HCT116 (cell line): ENCODE results near the gene B4GALNT3. TPM values are rescaled to one million over a fixed set of nuclear protein-coding genes. Genes with fewer than 3 reads are reported as not detected.

Source experiments
- ATAC-seq: fragments of 200-7000 bp; cut with Tn5 transposase; 2 replicates; pipeline ENCODE4 v1.9.1; 2020; ENCODE audit warnings: mild to moderate bottlenecking, moderate library complexity
- BruUV-seq: library from RNA; stranded (reverse); fragments of 400-500 nt; replicated peaks from 2 replicates; lab custom pipeline; 2021; lab: Mats Ljungman, UMichigan
- CTCF ChIA-PET: fragments of 300-600 bp; sonication (Branson Sonifier 250); formaldehyde crosslinking; loops from one replicate; lab custom pipeline; 2021; ENCODE audit warnings: antibody characterized with exemption; lab: Charles Lee
- POLR2A ChIA-PET: fragments of 300-600, 350-600 bp; sonication (Branson Sonifier 250); formaldehyde crosslinking; loops from one replicate; lab custom pipeline; 2021; ENCODE audit warnings: antibody characterized with exemption; lab: Charles Lee
- RAD21 ChIA-PET, 2 experiments: fragments of 300-600 bp; sonication (Branson Sonifier 250); formaldehyde crosslinking; loops; one replicate each; lab custom pipeline; 2023; ENCODE audit warnings: low total read pairs in 2 of 2; ENCODE audit not compliant: uncharacterized antibody in 2 of 2, unreplicated experiment in 2 of 2, low non-redundant PET in 1 of 2; lab: Charles Lee
- DNase-seq: peaks from one replicate; pipeline ENCODE4 v3.0.0-alpha.2; 2010; ENCODE audit warnings: low read depth, low spot score
- H2AFZ ChIP-seq: fragments of 200-600 bp; shearing (Covaris generic), sonication (generic); 2 replicates; pipeline ENCODE4 v1.6.1; 2017; ENCODE audit warnings: low read depth, mixed run types, mixed read lengths, antibody characterized with exemption, low read length; ENCODE audit not compliant: poor library complexity, severe bottlenecking
- H3K27ac ChIP-seq: 2 replicates; pipeline ENCODE4 v1.5.1; 2012; ENCODE audit warnings: low read depth, low read length
- H3K27me3 ChIP-seq: fragments of 200-600 bp; sonication (generic); 2 replicates; pipeline ENCODE4 v1.6.1; 2016; ENCODE audit warnings: mixed run types, low read length, mixed read lengths; ENCODE audit not compliant: insufficient read depth
- H3K36me3 ChIP-seq, 2 experiments: fragments of 200-500 bp in 1 of 2; fragments of 200-600 bp in 1 of 2; sonication (Bioruptor generic) in 1 of 2; sonication (generic) in 1 of 2; 2 replicates each; pipeline versions ENCODE4 v1.5.1 to v1.6.1; 2014 to 2016; ENCODE audit warnings: low read length in 2 of 2, inconsistent platforms in 1 of 2, mixed read lengths in 1 of 2, mixed run types in 1 of 2; ENCODE audit not compliant: insufficient read depth in 2 of 2, control insufficient read depth in 1 of 2
- H3K4me1 ChIP-seq, 2 experiments: fragments of 200-600 bp in 1 of 2; sonication (generic) in 1 of 2; 2 replicates each; pipeline versions ENCODE4 v1.5.1 to v1.6.1; 2012 to 2017; ENCODE audit warnings: low read length in 2 of 2, inconsistent platforms in 1 of 2, mild to moderate bottlenecking in 1 of 2, mixed read lengths in 1 of 2, mixed run types in 1 of 2, moderate library complexity in 1 of 2; ENCODE audit not compliant: insufficient read depth in 2 of 2, control insufficient read depth in 1 of 2
- H3K4me2 ChIP-seq: fragments of 200-600 bp; sonication (generic); 2 replicates; pipeline ENCODE4 v1.6.1; 2017; ENCODE audit warnings: mixed run types, low read length, mixed read lengths
- H3K4me3 ChIP-seq, 2 experiments: fragments of 200-600 bp in 1 of 2; sonication (generic) in 1 of 2; replicated peaks in 1 of 2; 2 replicates each; pipeline ENCODE4 v1.5.1; 2011 to 2016; ENCODE audit warnings: low read length in 2 of 2, control low read depth in 1 of 2, low read depth in 1 of 2, mild to moderate bottlenecking in 1 of 2, mixed read lengths in 1 of 2, mixed run types in 1 of 2
- H3K79me2 ChIP-seq: fragments of 200-600 bp; sonication (generic); 2 replicates; pipeline ENCODE4 v1.6.1; 2017; ENCODE audit warnings: mild to moderate bottlenecking, mixed run types, low read length, moderate library complexity, mixed read lengths; ENCODE audit not compliant: insufficient read depth
- H3K9ac ChIP-seq: fragments of 200-600 bp; sonication (generic); 2 replicates; pipeline ENCODE4 v1.6.1; 2016; ENCODE audit warnings: low read length, mixed read lengths
- H3K9me2 ChIP-seq: fragments of 200-600 bp; sonication (generic), shearing (Covaris generic); 2 replicates; pipeline ENCODE4 v1.6.1; 2017; ENCODE audit warnings: mixed run types, mild to moderate bottlenecking, moderate library complexity; ENCODE audit not compliant: insufficient read depth
- H3K9me3 ChIP-seq, 2 experiments: fragments of 200-500 bp in 1 of 2; fragments of 200-600 bp in 1 of 2; sonication (Bioruptor generic) in 1 of 2; sonication (generic) in 1 of 2; 2 replicates each; pipeline ENCODE4 v1.6.1; 2014 to 2017; ENCODE audit warnings: low read length in 2 of 2, mixed read lengths in 2 of 2, inconsistent platforms in 1 of 2, low read depth in 1 of 2, mild to moderate bottlenecking in 1 of 2, mixed run types in 1 of 2, moderate library complexity in 1 of 2; ENCODE audit not compliant: control insufficient read depth in 1 of 2, insufficient read depth in 1 of 2
- H4K20me1 ChIP-seq: fragments of 200-600 bp; sonication (generic), shearing (Covaris generic); 2 replicates; pipeline ENCODE4 v1.6.1; 2017; ENCODE audit warnings: mixed run types, mild to moderate bottlenecking, moderate library complexity; ENCODE audit not compliant: insufficient read depth
- EGR1 ChIP-seq: IDR thresholded peaks from 2 replicates; pipeline ENCODE4 v1.6.1; 2012; ENCODE audit warnings: low read depth
- POLR2AphosphoS5 ChIP-seq: IDR thresholded peaks from 2 replicates; pipeline ENCODE4 v1.6.1; 2011; ENCODE audit warnings: mild to moderate bottlenecking, low read depth, low read length, moderate library complexity
- RAD21 ChIP-seq: IDR thresholded peaks from 2 replicates; pipeline ENCODE4 v1.6.1; 2012; ENCODE audit warnings: low read depth, mild to moderate bottlenecking
- SP1 ChIP-seq: IDR thresholded peaks from 2 replicates; pipeline ENCODE4 v1.6.1; 2012; ENCODE audit warnings: low read depth
- intact Hi-C: fragments of 100-400 bp; cut with micrococcal nuclease; formaldehyde crosslinking; loops from 2 replicates; pipeline ENCODE4 v1.10.0; 2022
- total RNA-seq: library from RNA; stranded (reverse); gene quantifications from one replicate; pipeline ENCODE4 v1.2.1, GENCODE V29; 2021; ENCODE audit not compliant: unreplicated experiment
- TF ChIP-seq, protein P1 (sequence below): IDR thresholded peaks from 2 replicates; pipeline ENCODE4 v1.6.1; 2012; ENCODE audit warnings: low read depth
- TF ChIP-seq, protein P2 (sequence below): IDR thresholded peaks from 2 replicates; pipeline ENCODE4 v1.6.1; 2011; ENCODE audit warnings: mild to moderate bottlenecking, low read length, moderate library complexity; ENCODE audit not compliant: insufficient replicate concordance; ENCODE audit errors: extremely low read depth
- TF ChIP-seq, protein P3 (sequence below), 3 experiments: fragments of 200-600 bp in 1 of 3; sonication (generic) in 1 of 3; IDR thresholded peaks in 2 of 3; conservative IDR thresholded peaks in 1 of 3; 2 replicates each; pipeline ENCODE4 v1.5.1; 2012 to 2017; ENCODE audit warnings: low read depth in 2 of 3, low read length in 2 of 3, antibody characterized with exemption in 1 of 3, borderline replicate concordance in 1 of 3, control low read depth in 1 of 3, mild to moderate bottlenecking in 1 of 3, mixed read lengths in 1 of 3, mixed run types in 1 of 3, moderate library complexity in 1 of 3; ENCODE audit not compliant: insufficient read depth in 1 of 3
- TF ChIP-seq, protein P4 (sequence below): IDR thresholded peaks from 2 replicates; pipeline ENCODE4 v1.6.1; 2012

The B4GALNT3 gene
- total RNA-seq, 1 experiment from 2014 or later, result 18.2 TPM

DNA sequence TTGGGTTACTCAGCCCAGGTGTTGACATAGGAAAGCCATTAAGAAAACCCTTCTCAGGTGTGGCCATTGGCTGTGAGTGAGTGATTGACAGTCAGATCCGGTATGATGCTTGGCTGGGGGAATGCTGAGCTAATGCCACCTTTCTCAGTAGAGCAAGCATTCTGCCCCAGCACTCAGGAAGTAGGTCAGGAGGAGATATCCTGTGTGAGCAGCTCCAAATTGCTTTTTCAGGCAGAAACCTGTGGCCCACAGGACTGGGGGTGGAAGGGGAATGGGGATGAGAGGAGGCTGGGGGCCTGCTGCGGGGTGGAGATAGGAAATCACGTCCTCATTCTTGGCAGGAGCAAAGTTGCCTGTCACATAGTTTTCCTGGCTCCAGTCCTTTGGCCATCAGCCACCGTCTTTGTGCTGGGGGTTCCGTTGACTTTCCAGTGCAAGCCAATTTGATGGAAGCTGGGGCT lies 147.8 kb downstream of the B4GALNT3 start:
- Histone ChIP-seq H3K27ac (no peak overlapping the region), H3K4me1 (peaks cover 0 to 8% of the 10 kb centered on the region in 2 experiments; a peak in 2 of 4 replicates), H3K9ac (no peak overlapping the region), H3K27me3 (no peaks in the 10 kb centered on the region), H3K79me2 (no peaks in the 10 kb centered on the region), H3K4me3 (no peak overlapping the region), H2AFZ (no peak overlapping the region), H3K9me3 (no peaks in the 10 kb centered on the region), H3K9me2 (no peaks in the 10 kb centered on the region), H3K4me2 (no peak overlapping the region), H3K36me3 (no peaks in the 10 kb centered on the region), H4K20me1 (no peaks in the 10 kb centered on the region)
- ChIA-PET CTCF (no interaction called here), RAD21 (no interaction called here), POLR2A (no interaction called here)
- TF ChIP-seq, protein P1, sequence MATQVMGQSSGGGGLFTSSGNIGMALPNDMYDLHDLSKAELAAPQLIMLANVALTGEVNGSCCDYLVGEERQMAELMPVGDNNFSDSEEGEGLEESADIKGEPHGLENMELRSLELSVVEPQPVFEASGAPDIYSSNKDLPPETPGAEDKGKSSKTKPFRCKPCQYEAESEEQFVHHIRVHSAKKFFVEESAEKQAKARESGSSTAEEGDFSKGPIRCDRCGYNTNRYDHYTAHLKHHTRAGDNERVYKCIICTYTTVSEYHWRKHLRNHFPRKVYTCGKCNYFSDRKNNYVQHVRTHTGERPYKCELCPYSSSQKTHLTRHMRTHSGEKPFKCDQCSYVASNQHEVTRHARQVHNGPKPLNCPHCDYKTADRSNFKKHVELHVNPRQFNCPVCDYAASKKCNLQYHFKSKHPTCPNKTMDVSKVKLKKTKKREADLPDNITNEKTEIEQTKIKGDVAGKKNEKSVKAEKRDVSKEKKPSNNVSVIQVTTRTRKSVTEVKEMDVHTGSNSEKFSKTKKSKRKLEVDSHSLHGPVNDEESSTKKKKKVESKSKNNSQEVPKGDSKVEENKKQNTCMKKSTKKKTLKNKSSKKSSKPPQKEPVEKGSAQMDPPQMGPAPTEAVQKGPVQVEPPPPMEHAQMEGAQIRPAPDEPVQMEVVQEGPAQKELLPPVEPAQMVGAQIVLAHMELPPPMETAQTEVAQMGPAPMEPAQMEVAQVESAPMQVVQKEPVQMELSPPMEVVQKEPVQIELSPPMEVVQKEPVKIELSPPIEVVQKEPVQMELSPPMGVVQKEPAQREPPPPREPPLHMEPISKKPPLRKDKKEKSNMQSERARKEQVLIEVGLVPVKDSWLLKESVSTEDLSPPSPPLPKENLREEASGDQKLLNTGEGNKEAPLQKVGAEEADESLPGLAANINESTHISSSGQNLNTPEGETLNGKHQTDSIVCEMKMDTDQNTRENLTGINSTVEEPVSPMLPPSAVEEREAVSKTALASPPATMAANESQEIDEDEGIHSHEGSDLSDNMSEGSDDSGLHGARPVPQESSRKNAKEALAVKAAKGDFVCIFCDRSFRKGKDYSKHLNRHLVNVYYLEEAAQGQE, result no peak
- TF ChIP-seq SP1, result no peak
- no peak for TF ChIP-seq POLR2AphosphoS5
- TF ChIP-seq, protein P2, sequence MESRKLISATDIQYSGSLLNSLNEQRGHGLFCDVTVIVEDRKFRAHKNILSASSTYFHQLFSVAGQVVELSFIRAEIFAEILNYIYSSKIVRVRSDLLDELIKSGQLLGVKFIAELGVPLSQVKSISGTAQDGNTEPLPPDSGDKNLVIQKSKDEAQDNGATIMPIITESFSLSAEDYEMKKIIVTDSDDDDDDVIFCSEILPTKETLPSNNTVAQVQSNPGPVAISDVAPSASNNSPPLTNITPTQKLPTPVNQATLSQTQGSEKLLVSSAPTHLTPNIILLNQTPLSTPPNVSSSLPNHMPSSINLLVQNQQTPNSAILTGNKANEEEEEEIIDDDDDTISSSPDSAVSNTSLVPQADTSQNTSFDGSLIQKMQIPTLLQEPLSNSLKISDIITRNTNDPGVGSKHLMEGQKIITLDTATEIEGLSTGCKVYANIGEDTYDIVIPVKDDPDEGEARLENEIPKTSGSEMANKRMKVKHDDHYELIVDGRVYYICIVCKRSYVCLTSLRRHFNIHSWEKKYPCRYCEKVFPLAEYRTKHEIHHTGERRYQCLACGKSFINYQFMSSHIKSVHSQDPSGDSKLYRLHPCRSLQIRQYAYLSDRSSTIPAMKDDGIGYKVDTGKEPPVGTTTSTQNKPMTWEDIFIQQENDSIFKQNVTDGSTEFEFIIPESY, result no peak
- TF ChIP-seq, protein P3, sequence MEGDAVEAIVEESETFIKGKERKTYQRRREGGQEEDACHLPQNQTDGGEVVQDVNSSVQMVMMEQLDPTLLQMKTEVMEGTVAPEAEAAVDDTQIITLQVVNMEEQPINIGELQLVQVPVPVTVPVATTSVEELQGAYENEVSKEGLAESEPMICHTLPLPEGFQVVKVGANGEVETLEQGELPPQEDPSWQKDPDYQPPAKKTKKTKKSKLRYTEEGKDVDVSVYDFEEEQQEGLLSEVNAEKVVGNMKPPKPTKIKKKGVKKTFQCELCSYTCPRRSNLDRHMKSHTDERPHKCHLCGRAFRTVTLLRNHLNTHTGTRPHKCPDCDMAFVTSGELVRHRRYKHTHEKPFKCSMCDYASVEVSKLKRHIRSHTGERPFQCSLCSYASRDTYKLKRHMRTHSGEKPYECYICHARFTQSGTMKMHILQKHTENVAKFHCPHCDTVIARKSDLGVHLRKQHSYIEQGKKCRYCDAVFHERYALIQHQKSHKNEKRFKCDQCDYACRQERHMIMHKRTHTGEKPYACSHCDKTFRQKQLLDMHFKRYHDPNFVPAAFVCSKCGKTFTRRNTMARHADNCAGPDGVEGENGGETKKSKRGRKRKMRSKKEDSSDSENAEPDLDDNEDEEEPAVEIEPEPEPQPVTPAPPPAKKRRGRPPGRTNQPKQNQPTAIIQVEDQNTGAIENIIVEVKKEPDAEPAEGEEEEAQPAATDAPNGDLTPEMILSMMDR (IDR thresholded peaks at IDR 0.05 in 2 of 3, conservative IDR thresholded peaks at IDR 0.05 in 1 of 3; ENCODE audit: borderline replicate concordance in 1 of 3, insufficient read depth in 1 of 3, low read depth in 2 of 3, low read length in 2 of 3), result no peak
- no peak for TF ChIP-seq EGR1
- TF ChIP-seq, protein P4, sequence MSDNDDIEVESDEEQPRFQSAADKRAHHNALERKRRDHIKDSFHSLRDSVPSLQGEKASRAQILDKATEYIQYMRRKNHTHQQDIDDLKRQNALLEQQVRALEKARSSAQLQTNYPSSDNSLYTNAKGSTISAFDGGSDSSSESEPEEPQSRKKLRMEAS, result no peak
- TF ChIP-seq RAD21, result no peak
- intact Hi-C loops, result no loop called here
- ATAC-seq (no peak; the same call in 1 of the 2 replicates), DNase-seq (no peak)
- no TSS peak for BruUV-seq
